Activated T-helper 1 cell treated with anti-CD3 and anti-CD28 coated beads, Interleukin-2, amount 50 U/mL, for 16 hours (primary cell): ENCODE data around the gene POU4F1.

Experiments
- DNase-seq, 2 donors: peaks; one replicate each; pipeline ENCODE4 v3.0.0-alpha.2; 2020; ENCODE audit warnings: low read depth in 1 of 2, low spot score in 1 of 2

POU4F1 gene

GRCh38 chr13:78593652-78594455, 9.5 kb downstream of the POU4F1 start:
- no peak for DNase-seq

- DNase-seq = no peak
Observed at GRCh38 chr13:78593129-78593528, 10.2 kb downstream of the POU4F1 start.

- no peak for DNase-seq
Observed at GRCh38 chr13:78592584-78592983, 10.8 kb downstream of the POU4F1 start.

- DNase-seq = no peak
Observed at GRCh38 chr13:78589206-78589605, 14.1 kb downstream of the POU4F1 start.

GRCh38 chr13:78587395-78587794, 16.0 kb downstream of the POU4F1 start:
- no peak for DNase-seq

- DNase-seq = no peak
Observed at GRCh38 chr13:78586706-78587105, 16.6 kb downstream of the POU4F1 start.

GRCh38 chr13:78576261-78576660, 27.1 kb downstream of the POU4F1 start:
- DNase-seq = no peak

- no peak for DNase-seq
Observed at GRCh38 chr13:78572459-78572858, 30.9 kb downstream of the POU4F1 start.

GRCh38 chr13:78569029-78569428, 34.3 kb downstream of the POU4F1 start:
- no peak for DNase-seq

- DNase-seq = no peak
Observed at GRCh38 chr13:78566631-78567030, 36.7 kb downstream of the POU4F1 start.

- no peak for DNase-seq
Observed at GRCh38 chr13:78562237-78562889, 41.0 kb downstream of the POU4F1 start.
